IPS-11a (cell line): ENCODE data around the gene SUPV3L1.

Source experiments
- H3K4me3 ChIP-seq: one replicate; pipeline ENCODE4 v1.5.1; 2013; ENCODE audit warnings: low read depth, low read length, control low read depth

SUPV3L1 gene

GRCh38 chr10:69254877-69255276, 74.8 kb downstream of the SUPV3L1 start:
- H3K4me3 ChIP-seq: no peak overlapping the region
